GM23338 (cell line): ENCODE results near the gene PARVB. TPM values are rescaled to one million over a fixed set of nuclear protein-coding genes. Genes with fewer than 3 reads are reported as not detected.
A peak's percentile ranks its signal among the peaks of the same experiment; 100 is the strongest.

Experiments used
- ATAC-seq: fragments of 200-7000 bp; cut with Tn5 transposase; 3 replicates; pipeline ENCODE4 v1.9.1; 2020
- DNase-seq: peaks from one replicate; pipeline ENCODE4 v3.0.0-alpha.2; 2015; ENCODE audit warnings: low spot score
- H2AFZ ChIP-seq: fragments of 200-600 bp; sonication (generic); 2 replicates; pipeline ENCODE4 v1.8.0; 2016; ENCODE audit warnings: antibody characterized with exemption, mild to moderate bottlenecking, moderate library complexity
- H3F3A ChIP-seq: fragments of 200-600 bp; sonication (generic); replicated peaks from 2 replicates; pipeline ENCODE4 v1.8.0; 2017; ENCODE audit warnings: antibody characterized with exemption, mixed run types, low read depth
- H3K27ac ChIP-seq: fragments of 200-600 bp; sonication (generic); 2 replicates; pipeline ENCODE4 v1.6.1; 2016; ENCODE audit warnings: low read depth
- H3K27me3 ChIP-seq: fragments of 200-600 bp; sonication (generic); 2 replicates; pipeline ENCODE4 v1.8.0; 2016; ENCODE audit warnings: mild to moderate bottlenecking, mixed run types, moderate library complexity; ENCODE audit not compliant: insufficient read depth
- H3K36me3 ChIP-seq: fragments of 200-600 bp; sonication (generic); 2 replicates; pipeline ENCODE4 v1.8.0; 2016; ENCODE audit warnings: mild to moderate bottlenecking; ENCODE audit not compliant: insufficient read depth
- H3K4me1 ChIP-seq: fragments of 200-600 bp; sonication (generic); 2 replicates; pipeline ENCODE4 v1.8.0; 2016; ENCODE audit warnings: mild to moderate bottlenecking, moderate library complexity; ENCODE audit not compliant: insufficient read depth
- H3K4me2 ChIP-seq: fragments of 200-600 bp; sonication (generic); 2 replicates; pipeline ENCODE4 v1.7.1; 2017; ENCODE audit warnings: mixed run types
- H3K4me3 ChIP-seq: fragments of 200-600 bp; sonication (generic); 2 replicates; pipeline ENCODE4 v1.6.1; 2016; ENCODE audit warnings: mixed run types
- H3K79me2 ChIP-seq: fragments of 200-600 bp; sonication (generic); replicated peaks from 2 replicates; pipeline ENCODE4 v1.8.0; 2017; ENCODE audit warnings: mild to moderate bottlenecking; ENCODE audit not compliant: insufficient read depth
- H3K9me2 ChIP-seq: fragments of 200-600 bp; sonication (generic); 2 replicates; pipeline ENCODE4 v1.8.0; 2017; ENCODE audit not compliant: insufficient read depth
- H4K20me1 ChIP-seq: fragments of 200-600 bp; sonication (generic); replicated peaks from 2 replicates; pipeline ENCODE4 v1.8.0; 2017; ENCODE audit warnings: mild to moderate bottlenecking; ENCODE audit not compliant: insufficient read depth
- H3K27ac Mint-ChIP-seq: 2 replicates; pipeline ENCODE4 v1.8.0; 2020; ENCODE audit warnings: inconsistent platforms, mild to moderate bottlenecking, moderate library complexity, mixed read lengths
- H3K27me3 Mint-ChIP-seq: 3 replicates; pipeline ENCODE4 v1.8.0; 2022; ENCODE audit warnings: low read depth, mild to moderate bottlenecking, moderate library complexity, mixed read lengths, inconsistent platforms; ENCODE audit not compliant: insufficient read depth, poor library complexity
- H3K36me3 Mint-ChIP-seq: 3 replicates; pipeline ENCODE4 v1.8.0; 2021; ENCODE audit warnings: low read depth, mild to moderate bottlenecking, inconsistent platforms, moderate library complexity, mixed read lengths
- H3K4me1 Mint-ChIP-seq: 3 replicates; pipeline ENCODE4 v1.8.0; 2020; ENCODE audit warnings: mild to moderate bottlenecking, inconsistent platforms, mixed read lengths
- H3K4me3 Mint-ChIP-seq: 3 replicates; pipeline ENCODE4 v1.8.0; 2021; ENCODE audit warnings: moderate library complexity, mild to moderate bottlenecking, inconsistent platforms, mixed read lengths
- H3K9me3 Mint-ChIP-seq: 3 replicates; pipeline ENCODE4 v1.8.0; 2020; ENCODE audit warnings: moderate library complexity, mild to moderate bottlenecking, inconsistent platforms, mixed read lengths
- CREB1 ChIP-seq: fragments of 250-450 bp; sonication (Bioruptor Pico); IDR thresholded peaks from 2 replicates; pipeline ENCODE4 v1.5.0; 2020; ENCODE audit warnings: low read depth, mild to moderate bottlenecking, moderate library complexity
- CTCF ChIP-seq, 2 experiments: fragments of 200-600 bp in 1 of 2; sonication (generic) in 1 of 2; conservative IDR thresholded peaks; 2 replicates each; pipeline versions ENCODE4 v1.5.1 to v1.6.1; 2016 to 2017; ENCODE audit warnings: antibody characterized with exemption in 2 of 2, low read depth in 2 of 2, mild to moderate bottlenecking in 2 of 2, moderate library complexity in 1 of 2
- EZH2phosphoT487 ChIP-seq: fragments of 200-600 bp; sonication (generic); IDR thresholded peaks from one replicate; pipeline ENCODE4 v1.8.1; 2018; ENCODE audit warnings: antibody characterized with exemption; ENCODE audit not compliant: unreplicated experiment
- NANOG ChIP-seq: IDR thresholded peaks from 2 replicates; pipeline ENCODE4 v1.6.1; 2016; ENCODE audit warnings: antibody characterized with exemption, borderline replicate concordance
- ZNF331 ChIP-seq: fragments of 250-450 bp; sonication (Bioruptor Pico); IDR thresholded peaks from 2 replicates; pipeline ENCODE4 v1.5.0; 2020; ENCODE audit warnings: low read depth, mild to moderate bottlenecking, moderate library complexity
- ZNF462 ChIP-seq: fragments of 250-450 bp; sonication (Bioruptor Pico); IDR thresholded peaks from 2 replicates; pipeline ENCODE4 v1.5.0; 2020; ENCODE audit warnings: mild to moderate bottlenecking, moderate library complexity
- polyA plus RNA-seq: library from polyadenylated mRNA; unstranded; fragments of >200 nt; fragmentation: Nextera tagmentation; extraction: Ambion mirVana; gene quantifications from 2 replicates; pipeline ENCODE4 v1.2.1, GENCODE V29; 2016
- total RNA-seq: library from RNA; depleted of rRNA; stranded (reverse); fragments of >200 nt; shearing (Covaris generic); gene quantifications from 2 replicates; pipeline ENCODE4 v1.2.3, GENCODE V29; 2014

The PARVB gene
- total and polyA plus RNA-seq, 2 experiments from 2014 or later, result 4.3 to 7.7 TPM

- TF ChIP-seq NANOG, result no peak
These were observed 94.7 kb downstream of the PARVB start (continued) for GRCh38 chr22:44118645-44119315.

GRCh38 chr22:44119669-44120313, 95.7 kb downstream of the PARVB start:
- peaks cover 11% of the 10 kb centered on the region for H3K27me3 Mint-ChIP-seq
- Histone ChIP-seq H3K4me3 (no peak overlapping the region), H3K27ac (no peak overlapping the region), H3F3A (no peaks in the 10 kb centered on the region), H4K20me1 (no peaks in the 10 kb centered on the region), H2AFZ (no peak overlapping the region), H3K4me1 (no peaks in the 10 kb centered on the region), H3K4me2 (no peak overlapping the region), H3K36me3 (no peaks in the 10 kb centered on the region), H3K79me2 (no peaks in the 10 kb centered on the region), H3K27me3 (no peaks in the 10 kb centered on the region), H3K9me2 (no peaks in the 10 kb centered on the region)
- H3K4me3 Mint-ChIP-seq, result no peak overlapping the region
- TF ChIP-seq CREB1 (CRISPR knock-in tag), result no peak
- peak in 1 of 2 experiments; percentile 21; a peak in 1 of 4 replicates for TF ChIP-seq CTCF (conservative IDR thresholded peaks at IDR 0.05; ENCODE audit: low read depth in 2 of 2)
- no peak for TF ChIP-seq EZH2phosphoT487
- TF ChIP-seq ZNF462 (CRISPR knock-in tag), result no peak
- TF ChIP-seq ZNF331 (CRISPR knock-in tag), result no peak
- no peak overlapping the region for H3K27ac Mint-ChIP-seq
- H3K36me3 Mint-ChIP-seq, result peaks cover 12% of the 10 kb centered on the region; the same call in 2 of the 3 replicates
- no peak for ATAC-seq
- DNase-seq, result no peak
- peaks cover 7% of the 10 kb centered on the region for H3K4me1 Mint-ChIP-seq
- peaks cover 8% of the 10 kb centered on the region; the same call in 1 of the 3 replicates for H3K9me3 Mint-ChIP-seq
